HG03175 (cell line): Measurements from ENCODE around the gene SLC25A25.
"Not testable (repeated sequence)": the region's sequence is repeated elsewhere in the genome, so short reads cannot be mapped to it uniquely, and the experiment has no call there.

Experiments used
- ATAC-seq: cut with Tn5 transposase; IDR thresholded peaks from one replicate; pipeline ENCODE4 v1.9.1; 2021; ENCODE audit warnings: mild to moderate bottlenecking, moderate library complexity; ENCODE audit not compliant: unreplicated experiment

The SLC25A25 gene

GRCh38 chr9:128067645-128068385, at the start of gene SLC25A25:
SLC25A25 (plus strand) TSS chr9:128068232; CDS start chr9:128068320, 88 bp downstream.
- peak; percentile 75 for ATAC-seq

DNA sequence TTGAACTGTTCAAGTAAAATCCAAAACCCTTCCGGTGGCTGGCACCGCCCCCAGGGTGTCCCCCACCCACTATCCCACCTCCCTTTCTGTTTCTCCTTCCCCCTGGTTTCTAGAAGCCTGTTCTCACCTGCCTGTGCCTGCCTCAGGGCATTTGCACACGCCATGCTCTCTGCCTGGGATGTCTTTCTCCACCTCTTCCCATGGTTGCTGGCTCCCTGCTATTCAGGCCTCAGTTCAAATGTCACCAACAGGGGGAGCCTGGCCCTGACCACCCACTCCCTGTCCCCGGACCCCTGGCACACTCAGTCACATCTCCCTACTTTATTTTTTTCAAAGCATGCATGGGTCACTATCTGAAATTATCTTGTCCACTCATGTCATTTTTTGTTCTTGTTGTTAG, 47.3 kb upstream of the SLC25A25 start:
- ATAC-seq = no peak

GRCh38 chr9:128021098-128021497, 46.9 kb upstream of the SLC25A25 start:
- ATAC-seq = no peak

DNA sequence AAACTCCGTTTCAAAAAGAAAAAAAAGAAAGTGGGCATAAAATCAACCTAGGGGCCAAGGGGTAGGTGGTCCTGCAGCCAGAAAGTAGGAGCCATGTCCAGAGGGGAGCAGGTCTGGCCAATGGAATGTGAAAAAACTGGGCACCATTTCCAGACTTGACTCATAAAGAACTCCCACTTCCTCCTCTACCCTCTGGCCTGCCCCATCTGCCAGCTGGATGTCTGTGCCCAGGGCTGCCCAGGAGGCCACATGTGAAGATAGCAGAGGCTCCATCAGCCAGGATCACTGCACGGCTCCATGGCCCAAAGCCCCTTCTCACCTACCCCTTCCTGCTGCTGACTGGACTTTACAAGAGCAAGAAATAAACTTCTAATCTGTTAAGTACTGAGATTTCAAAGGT, 45.1 kb upstream of the SLC25A25 start:
- ATAC-seq = no peak

GRCh38 chr9:128023671-128024070, 44.4 kb upstream of the SLC25A25 start:
- ATAC-seq = not testable (repeated sequence)

- no peak for ATAC-seq
These were observed 43.2 kb upstream of the SLC25A25 start for GRCh38 chr9:128024761-128025308.

DNA sequence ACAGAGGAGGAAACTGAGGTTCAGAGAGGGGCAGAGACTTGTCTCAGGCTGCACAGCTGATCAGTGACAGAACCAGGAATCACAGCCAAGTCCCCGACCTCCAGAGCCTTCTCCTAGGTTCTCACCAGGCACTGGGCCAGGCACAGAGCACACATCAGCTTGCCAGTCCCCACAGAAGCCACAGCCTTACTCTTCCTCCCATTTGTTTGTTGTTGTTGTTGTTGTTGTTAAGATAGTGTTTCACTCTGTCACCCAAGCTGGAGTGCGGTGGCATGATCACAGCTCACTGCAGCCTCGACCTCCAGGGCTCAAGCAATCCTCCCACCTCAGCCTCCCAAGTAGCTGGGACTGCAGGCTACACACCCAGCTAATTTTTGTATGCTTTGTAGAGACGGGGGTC, 42.3 kb upstream of the SLC25A25 start:
- no peak for ATAC-seq

- ATAC-seq = peak; percentile 44
These were observed 41.7 kb upstream of the SLC25A25 start for GRCh38 chr9:128026255-128026772.

DNA sequence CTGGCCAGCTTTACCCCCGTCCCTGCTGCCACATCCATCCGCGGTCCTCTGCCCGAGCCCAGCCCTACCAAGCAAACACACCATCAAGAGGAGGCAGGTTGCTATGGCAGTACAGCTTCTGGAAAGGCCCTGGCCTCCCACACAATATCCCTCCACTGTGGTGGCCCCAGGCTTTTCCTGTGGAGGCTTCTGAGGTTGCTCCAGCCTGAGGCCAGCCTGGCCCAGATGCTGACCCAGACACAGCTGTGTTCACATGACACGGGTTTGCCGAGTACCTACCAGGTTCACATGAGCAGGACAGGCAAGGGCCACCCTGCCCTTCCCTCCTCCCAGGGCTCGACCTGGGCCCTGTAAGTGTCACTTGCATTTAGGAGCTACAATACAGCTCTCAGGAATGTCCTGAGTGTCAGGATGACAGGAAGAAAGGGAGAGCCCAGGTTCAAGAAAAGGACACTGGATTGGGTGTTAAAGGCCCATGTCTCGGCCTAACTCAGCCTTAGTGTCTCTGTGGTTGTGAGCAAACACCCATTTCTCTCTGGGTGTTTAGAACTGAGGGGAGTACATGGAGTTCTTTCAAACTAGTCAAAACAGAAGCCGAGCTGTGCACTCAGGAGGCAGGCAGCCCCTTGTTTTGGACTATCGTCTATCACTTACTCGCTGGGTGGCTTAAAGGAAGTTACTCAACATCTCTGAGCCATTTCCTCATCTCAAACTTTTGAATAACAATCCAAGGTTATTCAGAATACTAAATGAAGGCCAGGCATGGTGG, 41.1 kb upstream of the SLC25A25 start:
- no peak for ATAC-seq

- ATAC-seq = no peak
These were observed 40.3 kb upstream of the SLC25A25 start for GRCh38 chr9:128027705-128028104.

- ATAC-seq = no peak
These were observed 34.4 kb upstream of the SLC25A25 start for GRCh38 chr9:128033609-128034008.

DNA sequence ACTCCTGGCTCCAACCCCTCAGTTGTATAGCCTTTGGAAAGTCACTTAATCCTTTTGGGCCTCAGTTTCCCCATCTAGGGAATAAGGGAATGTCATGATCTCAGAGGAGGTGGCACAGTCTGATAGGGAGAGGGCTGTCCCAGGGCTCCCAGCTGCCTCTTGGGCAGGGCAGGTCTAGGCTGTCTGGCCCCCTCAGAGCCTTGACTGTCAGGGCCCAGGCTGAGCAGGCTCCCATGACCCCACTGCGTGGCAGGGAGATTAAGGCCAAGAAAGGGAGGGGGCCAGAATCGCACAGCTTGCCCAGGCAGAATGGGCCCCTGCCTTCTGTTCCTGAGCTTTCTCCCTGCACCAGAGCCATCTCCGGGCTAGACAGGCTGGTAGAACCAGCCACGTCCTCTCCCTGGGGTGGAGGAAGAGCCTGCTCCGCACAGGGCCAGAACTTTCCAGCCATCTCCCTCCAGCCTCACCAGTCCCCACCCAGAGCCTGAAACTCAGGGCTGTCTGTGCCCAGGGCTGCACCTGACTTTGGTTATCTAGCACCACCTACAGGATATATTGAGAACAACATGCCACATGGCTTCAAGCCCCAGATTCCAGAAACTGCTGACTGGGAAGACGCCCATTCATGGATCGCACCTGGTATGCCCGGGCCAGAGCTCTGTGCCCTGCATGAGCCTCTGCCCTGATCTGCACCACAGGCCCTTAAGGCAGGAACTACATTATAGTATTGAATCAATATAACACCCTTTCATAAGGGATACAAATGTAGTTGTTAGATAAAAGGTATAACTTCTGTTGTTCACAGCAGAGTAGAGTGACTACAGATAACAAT, 33.0 kb upstream of the SLC25A25 start:
- no peak for ATAC-seq

- not testable (repeated sequence) for ATAC-seq
These were observed 31.5 kb upstream of the SLC25A25 start for GRCh38 chr9:128036522-128036921.

- not testable (repeated sequence) for ATAC-seq
These were observed 27.2 kb upstream of the SLC25A25 start for GRCh38 chr9:128040783-128041182.

DNA sequence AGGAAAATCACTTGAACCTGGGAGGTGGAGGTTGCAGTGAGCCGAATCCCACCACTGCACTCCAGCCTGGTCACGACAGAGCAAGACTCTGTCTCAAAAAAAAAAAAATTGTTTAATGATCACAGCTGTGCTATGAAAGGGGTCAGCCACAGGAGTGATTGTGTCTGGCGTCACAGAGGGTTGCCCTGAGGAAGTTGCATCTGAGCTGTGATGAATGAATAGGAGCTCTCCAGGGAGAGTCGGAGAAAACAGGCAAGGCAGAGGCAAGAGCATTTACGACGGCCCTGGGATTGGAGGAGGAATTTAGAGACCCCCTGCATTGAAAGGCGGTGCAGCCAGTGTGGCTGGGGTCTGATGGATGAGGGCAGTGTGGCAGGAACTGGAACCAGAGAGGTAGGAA, 26.0 kb upstream of the SLC25A25 start:
- ATAC-seq = no peak

- no peak for ATAC-seq
These were observed 24.6 kb upstream of the SLC25A25 start for GRCh38 chr9:128043467-128043868.

DNA sequence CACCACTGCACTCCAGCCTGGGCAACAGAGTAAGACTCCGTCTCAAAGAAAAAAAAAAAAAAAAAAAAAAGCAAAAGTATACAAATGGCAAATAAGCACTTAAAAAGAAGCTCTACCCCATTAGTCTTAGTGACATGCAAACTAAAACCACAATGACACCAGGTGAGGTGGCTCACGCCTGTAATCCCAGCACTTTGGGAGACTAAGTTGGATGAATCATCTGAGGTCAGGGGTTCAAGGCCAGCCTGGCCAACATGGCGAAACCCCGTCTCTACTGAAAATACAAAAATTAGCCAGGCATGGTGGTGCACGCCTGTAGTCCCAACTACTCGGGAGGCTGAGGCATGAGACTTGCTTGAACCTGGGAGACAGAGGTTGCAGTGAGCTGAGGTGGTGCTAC, 22.6 kb upstream of the SLC25A25 start:
- ATAC-seq = not testable (repeated sequence)

- no peak for ATAC-seq
These were observed 22.2 kb upstream of the SLC25A25 start for GRCh38 chr9:128045831-128046230.

DNA sequence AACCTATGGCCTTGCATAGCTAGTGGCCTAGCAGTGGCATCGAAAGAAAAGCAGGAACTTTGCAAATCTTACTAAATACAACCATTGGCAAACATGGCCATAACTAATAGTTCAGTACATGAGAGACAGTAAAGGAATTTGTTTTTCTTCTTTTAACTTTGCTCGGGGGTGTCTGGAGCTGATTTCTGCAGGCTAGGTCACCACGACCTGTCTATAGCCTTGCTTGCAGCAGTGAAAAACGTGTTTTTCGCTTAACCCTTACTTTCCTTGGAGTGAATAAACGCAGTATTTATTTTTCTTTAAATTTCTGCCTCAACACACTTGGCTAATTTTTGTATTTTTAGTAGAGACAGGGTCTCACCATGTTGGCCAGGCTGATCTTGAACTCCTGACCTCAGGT, 20.8 kb upstream of the SLC25A25 start:
- no peak for ATAC-seq

- ATAC-seq = no peak
These were observed 19.4 kb upstream of the SLC25A25 start for GRCh38 chr9:128048663-128049062.

DNA sequence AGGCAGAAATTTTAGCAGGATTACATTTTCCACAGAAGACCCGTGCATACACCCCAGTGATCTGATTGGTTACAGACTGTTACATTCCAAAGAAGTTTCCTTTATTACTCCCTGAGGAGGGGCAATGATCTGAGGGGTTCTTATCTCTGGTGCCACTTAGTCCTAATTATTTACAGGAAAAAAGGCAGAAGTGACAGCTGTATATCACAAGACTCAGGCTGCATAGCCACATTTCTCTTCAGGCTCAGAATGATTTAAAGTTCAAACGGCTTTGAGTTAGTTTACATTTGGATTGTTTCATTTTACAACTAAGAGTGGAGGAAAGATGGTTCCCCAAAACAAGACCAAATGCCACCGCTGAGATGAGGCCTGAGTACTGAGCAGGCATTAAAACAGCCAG, 18.2 kb upstream of the SLC25A25 start:
- no peak for ATAC-seq
